Caco-2 (cell line): ENCODE data around the gene LY9. TPM values are rescaled to one million over a fixed set of nuclear protein-coding genes. Genes with fewer than 3 reads are reported as not detected.

Experiments
- BruUV-seq: library from RNA; stranded (reverse); fragments of 400-500 nt; replicated peaks from 2 replicates; lab custom pipeline; 2021; lab: Mats Ljungman, UMichigan
- CTCF ChIA-PET: fragments of 300-600 bp; sonication (Branson Sonifier 250); formaldehyde crosslinking; loops from one replicate; lab custom pipeline; 2022; ENCODE audit warnings: antibody characterized with exemption; lab: Charles Lee
- POLR2A ChIA-PET: fragments of 300-600 bp; sonication (Branson Sonifier 250); formaldehyde crosslinking; loops from one replicate; lab custom pipeline; 2022; ENCODE audit warnings: antibody characterized with exemption; lab: Charles Lee
- DNase-seq, 2 experiments: peaks; one replicate each; pipeline versions ENCODE4 v3.0.0 to v3.0.0-alpha.2; 2020 to 2022
- H3K27me3 ChIP-seq: replicated peaks from 2 replicates; pipeline ENCODE4 v1.6.0; 2011; ENCODE audit warnings: low read length; ENCODE audit not compliant: control insufficient read depth, insufficient read depth
- H3K36me3 ChIP-seq: 2 replicates; pipeline ENCODE4 v1.5.1; 2011; ENCODE audit warnings: low read length; ENCODE audit not compliant: control insufficient read depth, insufficient read depth
- H3K4me1 ChIP-seq: fragments of 250-450 bp; sonication (Bioruptor Pico); 2 replicates; pipeline ENCODE4 v1.5.1; 2020; ENCODE audit warnings: mild to moderate bottlenecking
- H3K4me3 ChIP-seq: 2 replicates; pipeline ENCODE4 v1.5.1; 2011; ENCODE audit warnings: low read depth, mild to moderate bottlenecking, control low read depth, low read length
- H3K9me3 ChIP-seq: fragments of 250-450 bp; sonication (Bioruptor Pico); 2 replicates; pipeline ENCODE4 v1.5.1; 2020; ENCODE audit warnings: mild to moderate bottlenecking, moderate library complexity
- H3K27ac Mint-ChIP-seq: one replicate; pipeline ENCODE4 v1.8.0; 2022; ENCODE audit warnings: mixed read lengths; ENCODE audit not compliant: unreplicated experiment
- H3K27me3 Mint-ChIP-seq: one replicate; pipeline ENCODE4 v1.8.0; 2022; ENCODE audit warnings: mixed read lengths; ENCODE audit not compliant: insufficient read depth, unreplicated experiment
- H3K36me3 Mint-ChIP-seq: one replicate; pipeline ENCODE4 v1.8.0; 2022; ENCODE audit warnings: mild to moderate bottlenecking, mixed read lengths; ENCODE audit not compliant: insufficient read depth, unreplicated experiment
- H3K4me1 Mint-ChIP-seq: one replicate; pipeline ENCODE4 v1.8.0; 2022; ENCODE audit warnings: low read depth, mixed read lengths; ENCODE audit not compliant: unreplicated experiment
- H3K4me3 Mint-ChIP-seq: one replicate; pipeline ENCODE4 v1.8.0; 2022; ENCODE audit warnings: mild to moderate bottlenecking, moderate library complexity, mixed read lengths; ENCODE audit not compliant: unreplicated experiment
- H3K9me3 Mint-ChIP-seq: one replicate; pipeline ENCODE4 v1.8.0; 2022; ENCODE audit warnings: mixed read lengths; ENCODE audit not compliant: unreplicated experiment
- CTCF ChIP-seq, 2 experiments: fragments of 200-600 bp in 1 of 2; IDR thresholded peaks; 1 replicate in 1 of 2; 2 replicates in 1 of 2; pipeline versions ENCODE4 v1.5.1 to v1.8.0; 2011 to 2022; ENCODE audit warnings: antibody characterized with exemption in 1 of 2, control low read depth in 1 of 2, inconsistent platforms in 1 of 2, low read depth in 1 of 2, low read length in 1 of 2, mild to moderate bottlenecking in 1 of 2, moderate library complexity in 1 of 2; ENCODE audit not compliant: insufficient read depth in 1 of 2, severe bottlenecking in 1 of 2, unreplicated experiment in 1 of 2
- intact Hi-C: fragments of 100-400 bp; cut with micrococcal nuclease; formaldehyde crosslinking; loops from one replicate; pipeline ENCODE4 v1.10.0; 2022; ENCODE audit not compliant: unreplicated experiment
- total RNA-seq: library from RNA; stranded (reverse); gene quantifications from 2 replicates; pipeline ENCODE4 v1.2.3, GENCODE V29; 2022

The LY9 gene
- total RNA-seq, 1 experiment from 2014 or later, result not detected

- Histone ChIP-seq H3K9me3 (no peaks in the 10 kb centered on the region), H3K4me1 (no peaks in the 10 kb centered on the region), H3K27me3 (no peaks in the 10 kb centered on the region; the same call in 1 of the 2 replicates), H3K36me3 (no peaks in the 10 kb centered on the region), H3K4me3 (no peak overlapping the region)
- TF ChIP-seq CTCF (IDR thresholded peaks at IDR 0.05; ENCODE audit: insufficient read depth in 1 of 2, low read depth in 1 of 2, low read length in 1 of 2, severe bottlenecking in 1 of 2, unreplicated experiment in 1 of 2), result no peak
- intact Hi-C loops, result no loop called here
- Mint-ChIP-seq H3K36me3 (no peaks in the 10 kb centered on the region), H3K27me3 (no peaks in the 10 kb centered on the region), H3K9me3 (no peaks in the 10 kb centered on the region), H3K27ac (no peak overlapping the region), H3K4me1 (no peaks in the 10 kb centered on the region), H3K4me3 (no peak overlapping the region)
- no TSS peak for BruUV-seq
- POLR2A ChIA-PET, result no interaction called here
- DNase-seq, result no peak
- CTCF ChIA-PET, result no interaction called here
Measured at GRCh38 chr1:160799641-160800040, 3.7 kb downstream of the LY9 start.

- H3K27me3 ChIP-seq, result no peaks in the 10 kb centered on the region; the same call in 1 of the 2 replicates
- Mint-ChIP-seq H3K36me3 (no peaks in the 10 kb centered on the region), H3K4me3 (no peak overlapping the region), H3K4me1 (no peaks in the 10 kb centered on the region), H3K27ac (no peak overlapping the region), H3K27me3 (no peaks in the 10 kb centered on the region), H3K9me3 (peaks cover 4% of the 10 kb centered on the region)
- no TSS peak for BruUV-seq
- no peaks in the 10 kb centered on the region for H3K4me1 ChIP-seq
- no peaks in the 10 kb centered on the region for H3K9me3 ChIP-seq
- intact Hi-C loops, result no loop called here
- no peak overlapping the region for H3K4me3 ChIP-seq
- ChIA-PET CTCF (no interaction called here), POLR2A (no interaction called here)
- no peaks in the 10 kb centered on the region for H3K36me3 ChIP-seq
- TF ChIP-seq CTCF (IDR thresholded peaks at IDR 0.05; ENCODE audit: insufficient read depth in 1 of 2, low read depth in 1 of 2, low read length in 1 of 2, severe bottlenecking in 1 of 2, unreplicated experiment in 1 of 2), result no peak
- no peak for DNase-seq
Measured at GRCh38 chr1:160800142-160800541, 4.2 kb downstream of the LY9 start.

GRCh38 chr1:160800645-160801408 is 4.9 kb downstream of the LY9 start:
- CTCF ChIA-PET, result no interaction called here
- POLR2A ChIA-PET, result no interaction called here
- Mint-ChIP-seq H3K27me3 (no peaks in the 10 kb centered on the region), H3K4me3 (no peak overlapping the region), H3K27ac (no peak overlapping the region), H3K9me3 (peaks cover 10% of the 10 kb centered on the region), H3K36me3 (no peaks in the 10 kb centered on the region), H3K4me1 (no peaks in the 10 kb centered on the region)
- no peaks in the 10 kb centered on the region for H3K9me3 ChIP-seq
- H3K4me1 ChIP-seq, result no peaks in the 10 kb centered on the region
- no TSS peak for BruUV-seq
- no peaks in the 10 kb centered on the region for H3K27me3 ChIP-seq
- no peak overlapping the region for H3K4me3 ChIP-seq
- TF ChIP-seq CTCF (IDR thresholded peaks at IDR 0.05; ENCODE audit: insufficient read depth in 1 of 2, low read depth in 1 of 2, low read length in 1 of 2, severe bottlenecking in 1 of 2, unreplicated experiment in 1 of 2), result no peak
- no peaks in the 10 kb centered on the region for H3K36me3 ChIP-seq
- DNase-seq, result no peak
- intact Hi-C loops, result no loop called here
